ENCODE measurements around the gene TFF1.

DNA sequence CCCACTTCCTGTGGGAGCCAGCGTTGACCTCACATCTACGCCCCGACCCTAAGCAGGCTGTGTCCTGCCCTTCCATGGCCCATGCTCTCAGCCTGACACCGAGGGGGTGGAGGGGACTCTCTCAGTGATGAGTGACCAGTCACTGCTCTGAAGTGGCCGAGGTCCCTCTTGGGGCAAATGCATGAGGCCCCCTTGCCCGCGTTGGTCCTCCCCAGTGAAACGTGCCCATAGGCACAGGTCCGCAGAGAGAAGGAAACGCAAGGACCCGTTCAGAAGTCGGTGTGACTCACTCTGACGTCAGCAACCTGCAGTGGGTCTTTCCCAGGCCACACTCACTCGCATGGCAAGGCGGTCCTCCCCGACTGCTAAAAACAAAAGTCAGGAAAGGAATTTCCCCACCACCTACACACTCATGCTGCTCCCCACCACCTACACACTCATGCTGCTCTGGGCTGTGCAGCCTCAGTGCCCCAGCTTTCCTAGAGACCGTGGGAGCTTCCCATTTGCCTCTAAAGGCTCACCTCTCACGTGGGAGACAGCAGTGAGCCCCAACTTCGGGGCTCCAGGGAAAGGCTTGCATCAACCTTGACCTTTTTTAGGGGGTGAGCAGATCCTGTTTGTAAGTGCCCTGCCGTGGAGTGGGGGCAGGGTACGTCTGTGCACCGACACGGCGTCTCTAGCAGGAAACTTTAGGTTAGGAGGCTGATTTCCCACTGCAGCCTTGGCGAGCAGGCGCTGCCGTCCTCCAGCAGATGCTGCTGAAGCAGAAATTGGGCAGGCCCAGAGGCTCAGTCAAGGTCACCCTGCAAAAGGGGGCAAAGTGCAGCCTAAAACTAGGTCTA, 48.8 kb upstream of the TFF1 start:
- TF ChIP-seq, protein P1, sequence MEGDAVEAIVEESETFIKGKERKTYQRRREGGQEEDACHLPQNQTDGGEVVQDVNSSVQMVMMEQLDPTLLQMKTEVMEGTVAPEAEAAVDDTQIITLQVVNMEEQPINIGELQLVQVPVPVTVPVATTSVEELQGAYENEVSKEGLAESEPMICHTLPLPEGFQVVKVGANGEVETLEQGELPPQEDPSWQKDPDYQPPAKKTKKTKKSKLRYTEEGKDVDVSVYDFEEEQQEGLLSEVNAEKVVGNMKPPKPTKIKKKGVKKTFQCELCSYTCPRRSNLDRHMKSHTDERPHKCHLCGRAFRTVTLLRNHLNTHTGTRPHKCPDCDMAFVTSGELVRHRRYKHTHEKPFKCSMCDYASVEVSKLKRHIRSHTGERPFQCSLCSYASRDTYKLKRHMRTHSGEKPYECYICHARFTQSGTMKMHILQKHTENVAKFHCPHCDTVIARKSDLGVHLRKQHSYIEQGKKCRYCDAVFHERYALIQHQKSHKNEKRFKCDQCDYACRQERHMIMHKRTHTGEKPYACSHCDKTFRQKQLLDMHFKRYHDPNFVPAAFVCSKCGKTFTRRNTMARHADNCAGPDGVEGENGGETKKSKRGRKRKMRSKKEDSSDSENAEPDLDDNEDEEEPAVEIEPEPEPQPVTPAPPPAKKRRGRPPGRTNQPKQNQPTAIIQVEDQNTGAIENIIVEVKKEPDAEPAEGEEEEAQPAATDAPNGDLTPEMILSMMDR (IDR thresholded peaks at IDR 0.05) = no peak
- no peak for TF ChIP-seq ZFX (IDR thresholded peaks at IDR 0.05; ENCODE audit: borderline replicate concordance)

All from 22Rv1 (cell line).